SH-SY5Y (cell line): ENCODE results near the gene ZCCHC12.

Experiments
- GATA2 ChIP-seq: IDR thresholded peaks from 2 replicates; pipeline ENCODE4 v1.6.1; 2011; ENCODE audit warnings: mild to moderate bottlenecking, low read depth, low read length
- GATA3 ChIP-seq: IDR thresholded peaks from 2 replicates; pipeline ENCODE4 v1.6.1; 2011; ENCODE audit warnings: low read depth, mild to moderate bottlenecking, low read length, moderate library complexity

The ZCCHC12 gene

DNA sequence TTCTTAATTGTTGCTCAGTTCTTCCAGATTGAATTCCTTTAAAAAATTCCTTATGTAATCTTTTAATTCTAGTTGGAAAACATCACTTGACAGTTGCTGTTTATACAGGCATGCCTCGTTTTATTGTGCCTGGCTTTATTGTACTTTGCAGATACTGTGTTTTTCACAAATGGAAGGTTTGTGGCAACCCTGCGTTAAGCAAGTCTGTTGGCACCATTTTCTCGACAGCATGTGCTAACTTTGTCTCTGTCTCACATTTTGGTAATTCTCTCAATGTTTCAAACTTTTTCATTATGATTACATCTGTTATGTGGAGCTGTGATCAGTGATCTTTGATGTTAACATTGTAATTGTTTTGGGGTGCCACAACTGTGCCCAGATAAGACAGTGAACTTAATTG is 33.4 kb downstream of the ZCCHC12 start:
- TF ChIP-seq GATA2: no peak
- TF ChIP-seq GATA3: no peak

DNA sequence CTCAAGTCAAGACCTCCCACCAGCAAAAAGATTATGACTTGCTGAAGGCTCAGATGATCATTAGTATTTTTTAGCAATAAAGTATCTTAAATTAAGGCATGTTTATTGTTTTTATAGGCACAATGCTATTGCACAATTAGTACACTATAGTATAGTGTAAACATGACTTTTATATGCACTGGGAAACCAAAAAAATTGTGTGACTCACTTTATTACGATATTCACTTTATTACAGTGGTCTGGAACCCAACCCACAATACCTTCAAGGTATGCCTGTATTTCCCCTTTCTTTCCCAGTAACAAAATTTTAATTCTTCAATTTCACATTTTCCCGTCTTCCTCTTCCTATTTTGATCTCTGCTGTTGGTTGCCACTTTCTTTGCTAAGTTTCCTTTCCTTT is 37.7 kb downstream of the ZCCHC12 start:
- TF ChIP-seq GATA3 (no peak), GATA2 (no peak)

DNA sequence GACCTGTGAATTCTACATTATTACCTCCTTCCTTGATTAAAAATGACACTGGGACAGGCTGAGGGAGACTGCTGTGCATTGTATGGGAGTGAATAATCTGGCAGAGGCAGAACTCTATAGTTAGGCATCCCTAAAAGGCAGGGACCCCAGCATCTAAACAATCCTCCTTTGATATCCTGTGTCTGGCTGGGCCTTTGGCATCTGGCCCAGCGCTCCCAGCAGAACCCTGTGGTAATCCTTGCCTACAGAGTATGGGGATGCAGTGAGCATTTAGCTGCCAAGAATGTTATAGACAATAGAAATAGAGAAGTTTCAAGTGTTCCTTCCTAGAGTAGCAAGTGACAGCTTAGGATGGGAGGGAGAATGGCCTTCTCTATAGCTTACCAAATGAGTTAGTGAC is 38.5 kb downstream of the ZCCHC12 start:
- TF ChIP-seq GATA2 (no peak), GATA3 (no peak)

DNA sequence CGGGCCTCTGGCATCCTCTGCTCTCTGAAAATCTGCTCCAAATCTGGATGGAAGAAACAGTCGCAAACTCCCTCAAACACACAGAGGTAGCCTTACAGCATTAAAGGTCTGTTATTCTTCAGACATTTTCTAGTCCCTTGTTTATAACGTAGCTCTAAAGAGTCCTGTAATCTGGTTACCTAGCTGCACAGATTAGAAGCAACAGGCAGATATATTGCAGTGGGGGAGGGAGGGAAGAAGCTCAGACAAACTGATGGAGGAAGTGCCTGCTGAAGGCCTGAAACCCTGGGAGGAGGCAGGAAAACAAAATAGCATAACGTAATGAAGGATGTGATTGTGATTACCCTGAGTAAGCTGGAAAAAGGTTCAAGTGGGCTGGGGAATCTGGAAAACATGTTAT is 39.4 kb downstream of the ZCCHC12 start:
- TF ChIP-seq GATA2: no peak
- TF ChIP-seq GATA3: no peak

DNA sequence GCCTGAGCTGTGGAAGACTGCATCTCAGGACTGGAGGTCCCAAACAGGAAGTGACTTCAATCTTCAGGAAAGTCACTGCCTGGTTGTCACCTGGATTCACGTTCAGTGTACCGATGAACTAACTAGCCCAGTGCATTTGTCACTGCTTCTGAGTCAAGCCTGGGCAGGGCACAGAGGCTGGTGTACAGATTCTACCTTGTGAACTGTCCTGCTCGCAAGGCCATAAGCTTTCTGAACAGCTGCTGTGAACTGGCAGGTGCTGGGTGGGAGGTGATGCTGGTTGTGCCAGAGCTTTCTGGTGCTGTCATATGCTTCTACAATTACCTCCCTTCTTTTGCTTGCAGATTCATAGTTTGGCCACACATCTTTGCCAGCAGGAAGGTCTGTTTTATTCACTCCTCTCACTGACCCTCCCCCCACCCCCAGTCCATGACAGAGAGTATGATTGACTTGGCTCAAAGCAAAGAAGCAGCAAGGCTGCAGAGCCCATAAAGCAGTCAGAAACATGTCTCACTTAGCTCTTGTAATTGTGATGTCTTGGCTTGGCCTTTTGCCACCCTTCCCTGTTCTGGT is 40.5 kb downstream of the ZCCHC12 start:
- no peak for TF ChIP-seq GATA3
- TF ChIP-seq GATA2: no peak

DNA sequence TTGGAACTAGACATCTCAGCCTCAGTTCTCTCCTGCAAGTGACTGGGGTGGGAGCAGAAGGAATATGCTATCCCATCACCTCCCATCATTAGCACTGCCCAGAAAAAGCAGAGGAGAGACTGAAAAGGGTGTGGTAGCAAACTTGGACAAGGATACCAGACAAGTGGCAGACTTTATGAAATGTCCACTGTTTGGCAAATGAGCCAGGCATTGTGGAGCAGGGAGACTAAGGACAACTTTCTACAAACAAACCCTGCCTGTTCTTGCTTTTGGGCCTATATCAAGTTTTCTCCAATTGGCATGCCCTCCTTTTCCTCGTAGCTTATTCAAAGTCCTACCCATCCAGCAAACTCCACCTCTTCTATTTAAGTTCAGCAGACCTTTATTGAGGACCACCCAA is 41.6 kb downstream of the ZCCHC12 start:
- TF ChIP-seq GATA3 (no peak), GATA2 (no peak)

DNA sequence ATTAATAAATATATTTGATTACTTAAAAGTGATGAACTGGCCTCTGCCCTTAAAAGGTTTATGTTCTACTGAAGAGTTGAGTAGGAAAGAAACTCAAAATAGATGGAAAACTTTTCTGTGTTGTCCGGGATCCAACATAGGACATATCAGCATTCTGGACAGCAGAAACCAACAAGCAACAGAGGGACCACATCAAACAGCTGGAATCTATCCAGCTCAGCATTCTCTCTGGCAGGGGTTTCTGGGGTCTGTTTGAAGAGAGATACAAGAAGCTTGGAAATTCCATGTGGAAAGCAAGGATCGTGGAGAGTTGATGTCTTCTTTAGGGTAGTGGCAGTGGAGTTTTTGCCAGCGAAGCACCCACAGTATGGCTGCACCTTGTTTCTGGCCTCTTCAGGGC is 43.6 kb downstream of the ZCCHC12 start:
- no peak for TF ChIP-seq GATA3
- TF ChIP-seq GATA2: no peak

DNA sequence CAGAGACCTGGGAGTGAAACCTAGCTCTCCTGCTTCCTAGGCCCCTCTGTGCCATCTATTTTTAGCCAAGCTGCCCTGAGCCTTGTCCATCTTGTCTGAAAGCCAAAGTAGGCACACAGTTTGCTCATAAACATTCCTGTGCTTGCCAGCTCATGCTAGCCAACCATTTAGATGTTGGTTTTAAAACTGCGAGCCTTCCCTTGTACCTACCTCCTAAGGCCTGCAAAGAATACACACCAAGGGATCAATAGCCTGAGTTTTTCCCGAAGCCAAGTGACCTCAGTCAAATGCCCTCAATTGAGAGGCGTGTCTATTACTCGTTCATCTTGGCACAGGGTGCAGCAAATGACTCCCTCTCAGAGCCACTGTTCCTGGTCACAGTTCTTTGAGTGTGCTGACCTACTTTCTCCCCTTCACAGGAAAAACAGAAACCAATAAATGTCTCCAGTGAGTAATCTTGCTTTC is 48.5 kb downstream of the ZCCHC12 start:
- TF ChIP-seq GATA3 (no peak), GATA2 (no peak)
